GM12892 (cell line): ENCODE measurements around the gene LRSAM1.

ENCODE experiments used
- POLR2A ChIP-seq: IDR thresholded peaks from 2 replicates; pipeline ENCODE4 v1.6.1; 2011; ENCODE audit warnings: low read depth, low read length, control low read depth
- TAF1 ChIP-seq: IDR thresholded peaks from 2 replicates; pipeline ENCODE4 v1.6.1; 2011; ENCODE audit warnings: low read depth, mild to moderate bottlenecking, control low read depth, low read length, borderline replicate concordance

DNA sequence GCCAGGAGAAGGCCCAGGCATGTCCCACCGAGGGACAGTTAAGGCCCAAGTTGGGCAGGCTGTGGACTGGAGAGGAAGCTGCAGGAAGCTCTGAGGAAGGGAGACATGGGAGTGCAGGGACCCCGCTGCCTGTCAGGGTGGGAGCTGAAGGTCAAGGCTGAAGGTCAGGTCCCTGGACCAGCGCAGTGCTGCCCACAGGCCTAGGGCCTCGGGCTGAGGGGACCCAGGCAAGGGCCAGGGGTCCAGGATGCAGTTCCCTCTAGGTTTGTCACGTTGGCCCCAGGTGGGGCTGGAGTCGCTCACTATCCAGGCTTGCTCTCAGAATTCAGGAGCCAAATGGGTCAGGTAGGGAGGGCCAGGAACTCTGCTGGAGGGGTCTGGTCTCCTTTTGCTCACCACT lies 84.1 kb downstream of the LRSAM1 start:
- no peak for TF ChIP-seq POLR2A
- no peak for TF ChIP-seq TAF1
